ENCODE results near the gene LAX1.
"Not testable (repeated sequence)": the region's sequence is repeated elsewhere in the genome, so short reads cannot be mapped to it uniquely, and the experiment has no call there.

GRCh38 chr1:203793561-203793960 lies 28.6 kb downstream of the LAX1 start:
- TF ChIP-seq CTCF (IDR thresholded peaks at IDR 0.05; ENCODE audit: poor library complexity); EZH2 (IDR thresholded peaks at IDR 0.05; ENCODE audit: borderline replicate concordance); EZH2phosphoT487 (IDR thresholded peaks at IDR 0.05; ENCODE audit: low read depth, severe bottlenecking, unreplicated experiment): not testable (repeated sequence)

Data from hepatocyte (in vitro differentiated cells).